HG03103 (cell line): ENCODE data around the gene SORCS3.
"Not testable (repeated sequence)": the region's sequence is repeated elsewhere in the genome, so short reads cannot be mapped to it uniquely, and the experiment has no call there.

ENCODE experiments used
- ATAC-seq: cut with Tn5 transposase; IDR thresholded peaks from one replicate; pipeline ENCODE4 v1.9.1; 2021; ENCODE audit warnings: low read depth; ENCODE audit not compliant: unreplicated experiment

SORCS3 gene

DNA sequence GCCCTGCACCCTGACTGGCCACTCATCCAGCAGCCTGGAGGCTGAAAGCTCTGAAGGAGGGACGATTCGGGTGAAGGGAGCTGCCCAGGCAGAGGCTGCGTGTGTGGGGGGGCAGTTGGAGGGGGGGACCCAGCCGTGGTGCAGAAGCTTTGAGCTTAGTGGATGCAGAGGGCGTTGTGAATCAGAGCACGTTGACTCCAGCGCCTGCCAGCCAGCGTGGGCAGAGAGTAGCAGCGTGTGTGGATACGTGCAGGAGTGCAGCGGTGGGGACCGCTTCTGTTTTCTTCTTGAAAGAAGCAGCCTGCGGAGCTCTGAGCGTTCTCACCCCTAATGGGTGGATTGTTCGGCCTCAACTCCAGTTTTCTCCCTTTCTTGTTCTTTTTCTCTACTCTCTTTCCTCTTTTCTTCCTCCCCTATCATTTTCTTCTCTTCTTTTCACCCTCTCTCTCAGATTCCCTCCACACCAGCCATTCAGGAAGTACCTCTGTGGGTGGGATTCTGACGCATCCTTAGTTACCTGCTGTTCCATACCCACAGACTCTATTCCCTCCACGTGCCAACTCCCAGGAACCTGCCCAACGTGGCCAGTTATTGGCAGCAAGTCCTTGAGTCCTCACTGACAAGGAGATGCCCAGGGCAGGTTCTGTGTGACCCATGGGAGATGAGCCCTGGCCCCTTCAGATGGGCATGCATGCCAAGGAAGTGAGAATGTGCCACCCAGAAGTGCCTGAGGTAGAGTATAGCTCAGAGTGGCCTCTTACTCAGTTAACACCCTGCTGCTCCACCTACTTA, 47.4 kb downstream of the SORCS3 start:
- no peak for ATAC-seq

- no peak for ATAC-seq
These were observed 48.0 kb downstream of the SORCS3 start for GRCh38 chr10:104689105-104689504.

DNA sequence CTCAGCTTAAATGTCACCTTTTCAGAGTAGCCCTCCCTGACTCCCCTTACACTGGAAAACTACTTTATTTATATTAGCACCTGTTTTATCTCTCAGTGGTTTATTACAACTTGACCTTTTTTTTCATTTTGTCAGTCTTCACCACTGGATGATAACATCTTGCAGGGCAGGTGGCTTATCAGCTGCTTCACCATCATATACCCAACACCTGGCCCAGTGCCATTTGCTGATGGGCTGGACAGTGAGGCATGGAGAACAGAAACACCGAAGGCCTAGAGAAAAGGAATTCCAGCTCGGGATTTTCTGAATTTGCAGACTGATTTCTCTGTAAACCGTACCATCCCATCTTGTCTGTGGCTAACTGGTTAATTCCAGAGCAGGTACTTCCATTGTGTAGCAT, 48.5 kb downstream of the SORCS3 start:
- ATAC-seq = no peak

DNA sequence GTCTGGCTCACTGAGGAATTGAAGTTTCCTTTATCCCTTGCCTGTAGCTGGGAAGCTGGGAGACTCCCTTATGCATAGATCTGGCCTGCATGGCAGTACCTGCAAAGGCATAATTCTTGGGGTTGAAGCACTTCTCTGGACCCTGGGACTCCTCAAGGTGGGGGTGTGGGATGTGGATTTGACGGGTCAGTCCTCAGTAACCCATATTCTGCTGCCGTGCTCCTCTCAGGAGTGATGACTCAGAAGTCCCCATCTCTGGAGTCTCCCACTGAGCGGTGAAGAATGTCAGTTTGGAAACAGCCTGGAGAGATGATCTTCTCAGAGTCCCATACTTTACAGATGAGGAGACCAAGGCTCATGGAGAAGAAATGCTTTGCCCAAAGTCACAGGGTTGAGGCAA, 49.0 kb downstream of the SORCS3 start:
- no peak for ATAC-seq

DNA sequence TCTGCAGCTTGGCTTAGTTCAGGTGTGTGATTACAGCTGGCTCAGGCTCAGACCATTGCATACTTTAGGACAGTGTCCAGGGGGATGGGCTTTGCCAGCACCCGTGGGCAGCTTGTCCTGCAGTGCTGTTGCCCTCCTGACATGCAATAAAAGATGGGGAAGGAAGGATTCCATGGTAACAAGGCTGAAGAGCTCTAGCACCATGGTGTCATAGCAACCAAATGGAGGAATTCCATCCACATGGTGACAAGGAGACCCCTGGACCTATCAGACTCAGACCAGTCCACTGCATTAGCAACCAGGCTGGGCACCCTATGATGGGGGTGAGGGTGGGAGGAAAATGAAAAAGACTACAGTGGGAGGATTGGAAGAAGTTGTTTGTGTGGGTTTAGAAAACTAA, 49.9 kb downstream of the SORCS3 start:
- ATAC-seq = no peak

GRCh38 chr10:104694074-104694473, 53.0 kb downstream of the SORCS3 start:
- no peak for ATAC-seq

GRCh38 chr10:104703262-104703661, 62.2 kb downstream of the SORCS3 start:
- ATAC-seq = not testable (repeated sequence)

- no peak for ATAC-seq
These were observed 65.8 kb downstream of the SORCS3 start for GRCh38 chr10:104706886-104707285.

GRCh38 chr10:104707602-104708459, 66.7 kb downstream of the SORCS3 start:
- no peak for ATAC-seq

GRCh38 chr10:104711302-104711721, 70.2 kb downstream of the SORCS3 start:
- no peak for ATAC-seq

DNA sequence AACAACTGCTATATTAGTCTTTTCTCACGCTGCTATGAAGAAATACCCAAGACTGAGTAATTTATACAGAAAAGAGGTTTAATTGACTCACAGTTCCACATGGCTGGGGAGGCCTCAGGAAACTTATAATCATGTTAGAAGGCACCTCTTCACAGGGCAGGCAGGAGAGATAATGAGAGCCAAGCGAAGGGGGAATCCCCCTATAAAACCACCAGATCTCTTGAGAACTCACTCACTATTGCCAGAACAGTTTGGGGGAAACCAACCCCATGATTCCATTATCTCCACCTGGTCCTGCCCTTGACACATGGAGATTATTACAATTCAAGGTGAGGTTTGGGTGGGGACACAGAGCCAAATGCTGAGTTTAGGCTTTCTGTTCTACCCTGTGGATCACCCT, 89.5 kb downstream of the SORCS3 start:
- ATAC-seq = not testable (repeated sequence)

DNA sequence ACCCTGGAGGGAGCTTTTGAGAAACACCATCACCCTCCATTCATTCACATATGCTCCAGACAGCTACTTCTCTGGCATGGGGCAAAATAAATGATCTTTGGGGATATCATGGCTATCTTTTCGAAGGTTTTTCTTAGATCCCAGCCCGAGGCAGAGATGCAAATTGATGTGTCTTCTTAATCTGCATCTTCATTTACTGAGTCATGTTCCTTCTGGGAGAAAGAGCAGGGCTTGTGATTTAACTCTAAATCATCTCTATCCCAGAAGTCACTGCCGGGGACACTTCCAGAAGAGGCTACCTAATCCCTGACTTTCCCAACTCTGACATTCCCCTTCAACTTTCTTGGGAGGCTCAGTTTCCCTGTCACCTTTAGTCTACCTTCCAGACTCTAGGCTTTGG, 90.1 kb downstream of the SORCS3 start:
- ATAC-seq = no peak

GRCh38 chr10:104732222-104732621, 91.1 kb downstream of the SORCS3 start:
- no peak for ATAC-seq

DNA sequence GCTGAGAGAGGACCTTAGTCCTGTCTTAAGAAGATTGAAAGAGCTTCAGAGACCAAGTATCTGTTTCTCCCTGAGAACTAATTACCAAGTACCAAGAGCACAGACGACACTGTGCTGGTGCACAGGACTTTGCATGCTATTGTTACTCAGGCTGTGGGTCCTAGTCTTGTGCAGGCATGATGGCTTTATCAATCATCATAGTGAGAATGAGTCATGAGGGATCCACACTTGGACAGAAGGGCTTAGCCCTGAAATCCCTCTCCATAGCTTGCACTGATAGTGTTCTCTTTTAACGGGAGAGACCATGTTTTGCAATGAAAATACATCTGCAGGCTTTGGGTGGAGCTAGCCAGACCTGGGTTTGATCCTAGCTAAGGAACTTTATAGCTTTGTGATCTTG, 93.3 kb downstream of the SORCS3 start:
- no peak for ATAC-seq

DNA sequence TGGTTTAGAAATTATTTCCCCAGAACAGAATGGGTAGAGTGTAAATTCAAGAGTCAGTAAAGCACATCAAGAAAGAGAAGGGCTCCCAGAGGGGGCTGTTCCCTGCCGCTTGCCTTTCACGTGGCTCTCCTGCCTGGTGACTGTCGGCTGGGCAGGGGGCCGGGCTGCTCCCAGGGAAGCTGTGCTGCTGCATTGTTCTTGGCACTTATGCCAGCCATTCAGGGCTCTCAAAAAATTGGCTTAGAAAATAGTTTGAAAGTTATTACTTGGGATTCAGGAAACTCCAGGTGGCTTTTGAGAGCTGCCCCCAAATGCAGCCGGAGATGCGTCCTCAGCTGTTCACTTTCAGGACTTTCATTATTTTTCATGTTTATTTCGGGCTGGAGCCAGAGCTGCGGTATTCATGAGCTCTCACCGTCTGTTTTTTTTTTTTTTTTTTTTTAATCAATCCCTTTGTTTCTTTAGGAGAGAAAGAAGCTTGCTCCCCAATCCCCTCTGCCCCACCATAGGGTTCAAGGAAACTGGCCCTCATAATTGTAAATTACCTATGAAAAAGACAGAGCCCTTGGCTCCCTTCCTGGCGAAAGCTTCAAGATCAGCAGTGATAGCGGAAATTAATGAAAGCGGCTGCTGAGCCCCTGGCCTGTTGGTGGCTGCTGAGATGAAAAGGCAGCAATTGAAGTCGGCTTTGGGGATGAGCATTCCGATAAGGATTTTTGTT, 94.1 kb downstream of the SORCS3 start:
- ATAC-seq = no peak

DNA sequence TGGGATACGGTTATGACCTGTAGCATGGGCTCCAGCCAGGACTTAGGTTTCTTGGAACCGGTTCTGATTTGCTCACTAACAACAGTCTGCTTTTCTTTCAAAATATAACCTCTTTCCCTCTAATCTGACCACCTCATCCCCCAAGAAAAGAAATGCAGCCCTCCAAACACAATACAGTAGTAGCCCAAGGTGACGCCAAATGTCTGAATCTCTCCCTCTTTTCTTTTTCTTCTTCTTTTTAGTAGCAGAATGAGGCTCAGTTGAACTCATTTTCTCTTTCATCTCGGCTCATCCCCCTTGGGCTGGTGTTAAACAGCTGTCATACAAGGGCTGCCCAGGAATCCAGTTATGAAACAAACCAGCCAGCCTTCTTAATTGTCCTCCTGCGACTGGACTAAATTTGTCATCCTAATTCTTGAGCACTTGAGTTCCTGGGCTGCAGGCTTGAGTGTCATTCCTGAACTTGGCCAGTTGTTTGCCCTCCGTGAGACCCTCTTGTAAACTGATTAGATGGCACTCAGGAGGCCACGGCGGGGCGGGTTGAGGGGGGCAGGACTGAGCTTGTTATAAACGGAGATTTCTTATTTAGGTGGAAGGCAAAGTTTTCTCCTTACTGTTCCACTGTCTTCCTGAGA, 94.8 kb downstream of the SORCS3 start:
- no peak for ATAC-seq

- ATAC-seq = no peak
These were observed 100.0 kb downstream of the SORCS3 start for GRCh38 chr10:104741127-104741526.

GRCh38 chr10:104744052-104744451, 103.0 kb downstream of the SORCS3 start:
- ATAC-seq = no peak

DNA sequence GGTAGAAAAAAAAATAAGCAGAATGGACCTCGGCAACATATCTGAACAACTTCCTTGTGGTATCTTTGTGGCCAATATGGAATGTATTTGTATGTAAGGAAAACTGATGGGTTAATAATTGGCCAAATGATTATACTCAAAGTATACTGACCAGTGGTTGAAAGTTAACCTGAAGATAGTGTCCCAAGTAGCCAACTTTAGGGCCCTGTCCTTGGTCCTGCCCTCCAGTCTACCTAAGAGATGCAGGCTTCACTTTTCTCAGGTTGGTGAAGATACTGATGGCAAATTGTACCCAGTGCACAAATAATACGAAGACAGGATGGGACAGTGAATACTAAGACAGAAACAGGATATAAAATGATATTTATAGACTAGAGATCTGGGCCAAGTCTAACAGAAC, 109.2 kb downstream of the SORCS3 start:
- ATAC-seq = no peak

GRCh38 chr10:104762793-104763192, 121.7 kb downstream of the SORCS3 start:
- ATAC-seq = no peak

GRCh38 chr10:104766341-104766740, 125.3 kb downstream of the SORCS3 start:
- no peak for ATAC-seq
